Neuronal stem cell (in vitro differentiated cells): Measurements from ENCODE around the gene COPG1.
A peak's percentile ranks its signal among the peaks of the same experiment; 100 is the strongest.

Experiments used
- DNase-seq: peaks from one replicate; pipeline ENCODE4 v3.0.0-alpha.2; 2013; ENCODE audit warnings: low spot score
- H2AFZ ChIP-seq: one replicate; pipeline ENCODE4 v1.6.1; 2013; ENCODE audit warnings: mild to moderate bottlenecking, low read length, inconsistent platforms
- H2AK5ac ChIP-seq: 2 replicates; pipeline ENCODE4 v1.6.1; 2013; ENCODE audit warnings: low read depth, mild to moderate bottlenecking, inconsistent platforms, low read length, moderate library complexity, mixed read lengths
- H2BK120ac ChIP-seq: 2 replicates; pipeline ENCODE4 v1.6.1; 2013; ENCODE audit warnings: low read depth, mild to moderate bottlenecking, inconsistent platforms, low read length, moderate library complexity, mixed read lengths
- H2BK12ac ChIP-seq: one replicate; pipeline ENCODE4 v1.6.1; 2013; ENCODE audit warnings: low read length, inconsistent platforms
- H2BK15ac ChIP-seq: 2 replicates; pipeline ENCODE4 v1.6.1; 2013; ENCODE audit warnings: mild to moderate bottlenecking, low read length, inconsistent platforms, mixed read lengths
- H2BK5ac ChIP-seq: one replicate; pipeline ENCODE4 v1.6.1; 2013; ENCODE audit warnings: inconsistent platforms, mild to moderate bottlenecking, low read length, moderate library complexity
- H3K14ac ChIP-seq: one replicate; pipeline ENCODE4 v1.6.1; 2013; ENCODE audit warnings: low read length, inconsistent platforms
- H3K18ac ChIP-seq: 2 replicates; pipeline ENCODE4 v1.6.1; 2013; ENCODE audit warnings: low read length, inconsistent platforms
- H3K23ac ChIP-seq: 2 replicates; pipeline ENCODE4 v1.6.1; 2013; ENCODE audit warnings: low read depth, mild to moderate bottlenecking, mixed read lengths, low read length, inconsistent platforms; ENCODE audit not compliant: poor library complexity
- H3K27ac ChIP-seq: replicated peaks from 3 replicates; pipeline ENCODE4 v1.5.1; 2013; ENCODE audit warnings: low read length, inconsistent platforms
- H3K27me3 ChIP-seq, 3 experiments: 2 replicates each; pipeline ENCODE4 v1.6.1; 2013; ENCODE audit warnings: low read length in 3 of 3, mild to moderate bottlenecking in 2 of 3, inconsistent platforms in 1 of 3, low read depth in 1 of 3, mixed read lengths in 1 of 3, moderate library complexity in 1 of 3; ENCODE audit not compliant: control insufficient read depth in 3 of 3, insufficient read depth in 3 of 3
- H3K36me3 ChIP-seq, 2 donors: replicated peaks in 1 of 2; 2 replicates each; pipeline ENCODE4 v1.6.1; 2013; ENCODE audit warnings: low read length in 2 of 2; ENCODE audit not compliant: control insufficient read depth in 2 of 2, insufficient read depth in 2 of 2
- H3K4ac ChIP-seq: 2 replicates; pipeline ENCODE4 v1.6.1; 2013; ENCODE audit warnings: inconsistent platforms, mild to moderate bottlenecking, low read length, moderate library complexity
- H3K4me1 ChIP-seq, 2 donors: 1 replicate in 1 of 2; 2 replicates in 1 of 2; pipeline ENCODE4 v1.6.1; 2013; ENCODE audit warnings: low read length in 2 of 2, low read depth in 1 of 2; ENCODE audit not compliant: control insufficient read depth in 2 of 2, insufficient read depth in 1 of 2
- H3K4me2 ChIP-seq: one replicate; pipeline ENCODE4 v1.6.1; 2013; ENCODE audit warnings: mild to moderate bottlenecking, low read length, inconsistent platforms; ENCODE audit not compliant: insufficient read depth, poor library complexity, severe bottlenecking
- H3K4me3 ChIP-seq, 2 donors: 2 replicates each; pipeline ENCODE4 v1.5.1; 2013; ENCODE audit warnings: low read length in 2 of 2, mild to moderate bottlenecking in 2 of 2, inconsistent platforms in 1 of 2, moderate library complexity in 1 of 2
- H3K79me1 ChIP-seq: one replicate; pipeline ENCODE4 v1.6.1; 2013; ENCODE audit warnings: low read depth, mild to moderate bottlenecking, inconsistent platforms, low read length, moderate library complexity
- H3K9ac ChIP-seq: one replicate; pipeline ENCODE4 v1.6.1; 2013; ENCODE audit warnings: mild to moderate bottlenecking, low read depth, low read length, inconsistent platforms; ENCODE audit not compliant: poor library complexity
- H3K9me3 ChIP-seq, 2 donors: replicated peaks in 1 of 2; 2 replicates each; pipeline versions ENCODE3 to v1.6.1; 2013; ENCODE audit warnings: low read length in 2 of 2, mild to moderate bottlenecking in 2 of 2, inconsistent platforms in 1 of 2, low read depth in 1 of 2, mixed read lengths in 1 of 2, moderate library complexity in 1 of 2; ENCODE audit not compliant: control insufficient read depth in 2 of 2, insufficient read depth in 1 of 2
- H4K8ac ChIP-seq: one replicate; pipeline ENCODE4 v1.6.1; 2013; ENCODE audit warnings: low read depth, mild to moderate bottlenecking, inconsistent platforms, low read length, moderate library complexity
- H4K91ac ChIP-seq: one replicate; pipeline ENCODE4 v1.6.1; 2013; ENCODE audit warnings: low read length, low read depth, mild to moderate bottlenecking, inconsistent platforms; ENCODE audit not compliant: poor library complexity
- WGBS, 2 donors: extraction: QIAGEN DNeasy Blood & Tissue Kit; methylation state at CpG; one replicate each; pipeline ENCODE4 v1.1.7; 2013; ENCODE audit warnings: missing lambda C conversion rate in 2 of 2, mixed read lengths in 1 of 2; ENCODE audit not compliant: insufficient read length in 2 of 2, insufficient replicate concordance in 1 of 2; ENCODE audit errors: extremely low coverage in 2 of 2; 5-methylcytosine and 5-hydroxymethylcytosine counted together

The COPG1 gene

DNA sequence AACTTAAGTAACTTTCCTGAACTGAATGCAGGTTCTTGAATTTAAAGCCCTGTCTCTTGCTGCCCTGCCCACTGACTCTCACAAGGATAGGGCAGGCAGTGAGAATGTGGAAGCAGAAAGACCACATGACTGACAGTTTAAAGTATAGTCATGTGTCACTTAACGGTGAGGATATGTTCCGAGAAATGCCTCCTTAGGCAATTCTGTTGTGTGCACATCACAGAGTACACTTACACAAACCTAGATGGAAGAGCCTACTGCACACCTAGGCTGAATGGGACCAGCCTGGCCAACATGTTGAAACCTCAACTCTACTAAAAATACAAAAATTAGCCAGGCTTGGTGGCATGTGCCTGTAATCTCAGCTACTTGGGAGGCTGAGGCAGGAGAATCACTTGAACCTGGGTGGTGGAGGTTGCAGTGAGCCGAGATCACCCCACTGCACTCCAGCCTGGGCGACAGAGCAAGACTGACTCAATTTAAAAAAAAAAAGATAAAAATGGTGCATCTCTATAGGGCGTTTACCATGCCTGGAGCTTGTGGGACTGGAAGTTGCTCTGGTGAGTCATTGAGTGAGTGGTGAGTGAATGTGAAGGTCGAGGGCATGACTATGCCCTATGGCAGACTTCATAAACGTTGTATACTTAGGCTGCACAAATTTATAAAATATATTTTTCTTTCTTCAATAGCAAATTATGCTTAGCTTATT lies 18.9 kb upstream of the COPG1 start:
- no peak overlapping the region for H2BK15ac ChIP-seq
- H3K9me3 ChIP-seq, result no peaks in the 10 kb centered on the region
- no peak overlapping the region for H2AK5ac ChIP-seq
- no peak overlapping the region for H3K23ac ChIP-seq
- no peaks in the 10 kb centered on the region for H3K36me3 ChIP-seq
- H3K27ac ChIP-seq, result no peak overlapping the region
- H3K4me2 ChIP-seq, result no peak overlapping the region
- no peak overlapping the region for H3K4me3 ChIP-seq
- no peak overlapping the region for H2AFZ ChIP-seq
- H3K9ac ChIP-seq, result no peak overlapping the region
- no peaks in the 10 kb centered on the region for H3K27me3 ChIP-seq
- peaks cover 0 to 2% of the 10 kb centered on the region in 2 donors for H3K4me1 ChIP-seq
- H2BK12ac ChIP-seq, result no peak overlapping the region
- no peaks in the 10 kb centered on the region for H3K79me1 ChIP-seq
- no peak overlapping the region for H2BK5ac ChIP-seq
- H2BK120ac ChIP-seq, result no peak overlapping the region
- no CpG with 5 or more reads among the region's 7 CpGs for WGBS, 2 donors
- H3K4ac ChIP-seq, result no peak overlapping the region
- H3K18ac ChIP-seq, result no peak overlapping the region
- no peak overlapping the region for H3K14ac ChIP-seq
- no peak overlapping the region for H4K8ac ChIP-seq
- no peak overlapping the region for H4K91ac ChIP-seq
- DNase-seq, result no peak

DNA sequence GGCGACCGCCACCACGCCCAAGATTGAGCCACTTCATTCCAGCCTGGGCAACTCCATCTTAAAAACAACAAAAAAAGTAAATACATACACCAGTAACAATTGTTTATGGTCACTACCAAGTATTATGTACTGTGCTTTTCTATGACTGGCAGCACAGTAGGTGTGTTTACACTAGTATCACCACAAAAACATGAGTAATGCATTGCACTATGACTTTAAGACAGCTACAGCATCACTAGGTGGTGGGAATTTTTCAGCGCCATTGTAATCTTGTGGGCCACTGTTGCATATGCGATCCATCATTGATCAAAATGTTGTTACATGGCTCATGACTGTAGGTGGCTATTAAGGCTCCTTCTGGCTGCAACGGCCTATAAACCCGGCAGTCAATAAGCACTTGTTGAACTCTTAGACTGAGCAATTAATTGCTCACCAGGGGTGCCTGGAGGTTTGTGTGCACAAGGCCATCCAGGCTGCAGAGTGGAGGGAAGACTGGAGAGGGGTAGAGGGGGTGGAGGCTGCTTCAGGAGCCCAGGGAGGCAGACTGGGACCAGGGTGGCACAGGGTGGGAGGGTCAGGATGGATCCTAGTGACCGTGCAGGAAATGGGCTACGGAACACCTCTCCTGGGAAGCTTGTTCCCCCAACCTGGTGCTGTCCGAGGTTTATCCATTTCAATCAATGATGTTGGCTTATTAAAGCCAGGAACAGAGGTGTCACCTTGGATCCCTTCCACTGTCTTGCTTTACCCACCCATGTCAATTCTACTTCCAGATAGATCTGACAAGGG lies 17.9 kb upstream of the COPG1 start:
- no peak overlapping the region for H2BK15ac ChIP-seq
- H2BK120ac ChIP-seq, result no peak overlapping the region
- no peak overlapping the region for H3K14ac ChIP-seq
- H3K4me1 ChIP-seq, result peaks cover 0 to 2% of the 10 kb centered on the region in 2 donors
- H2BK5ac ChIP-seq, result no peak overlapping the region
- H3K27ac ChIP-seq, result no peak overlapping the region
- H2AK5ac ChIP-seq, result peak overlapping the region; percentile 46
- no CpG with 5 or more reads among the region's 10 CpGs for WGBS, 2 donors
- no peak for DNase-seq
- no peak overlapping the region for H4K91ac ChIP-seq
- no peaks in the 10 kb centered on the region for H3K9me3 ChIP-seq
- no peaks in the 10 kb centered on the region for H3K36me3 ChIP-seq
- no peak overlapping the region for H2BK12ac ChIP-seq
- no peak overlapping the region for H3K23ac ChIP-seq
- H3K4ac ChIP-seq, result no peak overlapping the region
- H3K18ac ChIP-seq, result no peak overlapping the region
- H4K8ac ChIP-seq, result no peak overlapping the region
- no peaks in the 10 kb centered on the region for H3K27me3 ChIP-seq
- H3K79me1 ChIP-seq, result no peaks in the 10 kb centered on the region
- H3K4me3 ChIP-seq, result no peak overlapping the region
- H3K4me2 ChIP-seq, result no peak overlapping the region
- no peak overlapping the region for H3K9ac ChIP-seq
- no peak overlapping the region for H2AFZ ChIP-seq

DNA sequence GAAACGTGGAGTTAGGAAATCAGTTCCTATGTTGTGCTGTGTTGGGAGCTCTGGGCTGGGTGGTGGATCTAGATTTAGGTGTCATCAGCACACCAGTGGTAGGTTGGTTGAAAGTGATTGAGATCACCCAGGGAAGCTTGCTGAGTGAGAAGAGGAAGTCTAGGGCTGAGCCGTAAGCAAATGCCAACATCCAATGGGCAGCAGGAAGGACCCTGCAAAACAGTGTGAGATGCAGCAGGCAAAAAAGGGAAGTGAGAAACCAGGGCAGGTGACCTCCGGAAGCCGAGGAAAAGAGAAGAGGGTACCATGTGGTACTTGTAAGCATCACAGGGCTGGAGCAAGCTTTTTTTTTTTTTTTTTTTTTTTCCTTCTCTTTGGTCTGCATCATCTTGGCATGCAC lies 15.9 kb upstream of the COPG1 start:
- no peak overlapping the region for H3K4me2 ChIP-seq
- H4K8ac ChIP-seq, result no peak overlapping the region
- no peak overlapping the region for H2BK120ac ChIP-seq
- peaks cover 0 to 2% of the 10 kb centered on the region in 2 donors for H3K4me1 ChIP-seq
- no peak overlapping the region for H4K91ac ChIP-seq
- H3K9ac ChIP-seq, result no peak overlapping the region
- H3K27me3 ChIP-seq, result no peaks in the 10 kb centered on the region
- DNase-seq, result no peak
- H3K14ac ChIP-seq, result peak overlapping the region; percentile 21
- no peaks in the 10 kb centered on the region for H3K36me3 ChIP-seq
- no peaks in the 10 kb centered on the region for H3K79me1 ChIP-seq
- no peak overlapping the region for H3K18ac ChIP-seq
- H2BK5ac ChIP-seq, result no peak overlapping the region
- H2BK12ac ChIP-seq, result no peak overlapping the region
- H3K9me3 ChIP-seq, result no peaks in the 10 kb centered on the region
- no peak overlapping the region for H2AK5ac ChIP-seq
- no peak overlapping the region for H3K4me3 ChIP-seq
- no peak overlapping the region for H2BK15ac ChIP-seq
- no peak overlapping the region for H2AFZ ChIP-seq
- WGBS, 2 donors, result no CpG with 5 or more reads among the region's 4 CpGs
- H3K27ac ChIP-seq, result no peak overlapping the region
- H3K23ac ChIP-seq, result no peak overlapping the region
- no peak overlapping the region for H3K4ac ChIP-seq

DNA sequence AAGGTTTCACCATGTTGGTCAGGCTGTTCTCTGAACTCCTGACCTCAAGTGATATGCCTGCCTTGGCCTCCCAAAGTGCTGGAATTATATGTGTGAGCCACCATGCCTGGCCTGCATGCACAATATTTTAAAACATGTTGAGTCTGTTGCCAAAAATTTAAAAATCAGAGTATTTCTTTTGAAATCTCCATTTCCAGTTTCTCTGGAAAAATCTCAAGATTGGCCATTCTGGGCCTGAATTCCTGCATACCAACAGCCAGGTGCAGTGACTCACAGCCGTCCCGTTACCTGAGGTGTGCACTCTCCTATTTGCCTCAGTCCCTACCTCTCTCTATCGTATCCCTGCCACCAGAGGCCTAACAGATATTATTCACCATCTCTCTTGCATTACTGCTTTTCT lies 15.0 kb upstream of the COPG1 start:
- WGBS, 2 donors, result no CpG with 5 or more reads among the region's 3 CpGs
- H2BK120ac ChIP-seq, result no peak overlapping the region
- no peaks in the 10 kb centered on the region for H3K79me1 ChIP-seq
- H3K14ac ChIP-seq, result no peak overlapping the region
- no peak overlapping the region for H2BK5ac ChIP-seq
- no peak for DNase-seq
- no peaks in the 10 kb centered on the region for H3K27me3 ChIP-seq
- H2AFZ ChIP-seq, result no peak overlapping the region
- no peak overlapping the region for H2BK12ac ChIP-seq
- no peak overlapping the region for H2BK15ac ChIP-seq
- no peaks in the 10 kb centered on the region for H3K36me3 ChIP-seq
- H4K91ac ChIP-seq, result no peak overlapping the region
- H3K23ac ChIP-seq, result no peak overlapping the region
- H2AK5ac ChIP-seq, result no peak overlapping the region
- no peak overlapping the region for H3K4me2 ChIP-seq
- H3K4ac ChIP-seq, result no peak overlapping the region
- no peak overlapping the region for H3K4me3 ChIP-seq
- H3K9ac ChIP-seq, result no peak overlapping the region
- no peak overlapping the region for H3K18ac ChIP-seq
- H3K27ac ChIP-seq, result no peak overlapping the region
- H3K4me1 ChIP-seq, result no peaks in the 10 kb centered on the region
- H4K8ac ChIP-seq, result no peak overlapping the region
- H3K9me3 ChIP-seq, result no peaks in the 10 kb centered on the region
